Measurements from ENCODE around the gene AKT3. TPM values are rescaled to one million over a fixed set of nuclear protein-coding genes. Genes with fewer than 3 reads are reported as not detected.

Gene AKT3
- total and polyA plus RNA-seq, 2 experiments from 2014 or later = 4.5 to 18.5 TPM

- no peaks in the 10 kb centered on the region for H3K9me2 ChIP-seq (ENCODE audit: insufficient read depth)
- no peak overlapping the region for H3K4me2 ChIP-seq
- ATAC-seq (no peak), DNase-seq (ENCODE audit: low spot score) (peak; percentile 23)
- no peak overlapping the region for H3K4me3 Mint-ChIP-seq
- H3K4me1 ChIP-seq (ENCODE audit: insufficient read depth) = peaks cover 9% of the 10 kb centered on the region
- no peaks in the 10 kb centered on the region for H3F3A ChIP-seq (replicated peaks; ENCODE audit: low read depth)
- H3K79me2 ChIP-seq (replicated peaks; ENCODE audit: insufficient read depth) = no peaks in the 10 kb centered on the region; the same call in 1 of the 2 replicates
- H3K36me3 Mint-ChIP-seq (ENCODE audit: low read depth) = no peaks in the 10 kb centered on the region
- no peak overlapping the region for H2AFZ ChIP-seq
- H3K4me3 ChIP-seq = no peak overlapping the region
- H3K27me3 ChIP-seq (ENCODE audit: insufficient read depth) = no peaks in the 10 kb centered on the region
- peaks cover 17% of the 10 kb centered on the region; the same call in 2 of the 3 replicates for H3K4me1 Mint-ChIP-seq
- H4K20me1 ChIP-seq (replicated peaks; ENCODE audit: insufficient read depth) = no peaks in the 10 kb centered on the region
- no peaks in the 10 kb centered on the region for H3K9me3 Mint-ChIP-seq
- no peaks in the 10 kb centered on the region for H3K36me3 ChIP-seq (ENCODE audit: insufficient read depth)
- H3K27ac Mint-ChIP-seq = peak overlapping the region; percentile 16; the same call in 1 of the 2 replicates
- H3K27me3 Mint-ChIP-seq (ENCODE audit: insufficient read depth, low read depth, poor library complexity) = no peaks in the 10 kb centered on the region
- no peak overlapping the region for H3K27ac ChIP-seq (ENCODE audit: low read depth)
- TF ChIP-seq ZNF331 (CRISPR knock-in tag; IDR thresholded peaks at IDR 0.05; ENCODE audit: low read depth) = no peak
- TF ChIP-seq CREB1 (CRISPR knock-in tag; IDR thresholded peaks at IDR 0.05; ENCODE audit: low read depth) = no peak
- TF ChIP-seq ZNF462 (CRISPR knock-in tag; IDR thresholded peaks at IDR 0.05) = no peak
- no peak for TF ChIP-seq EZH2 (IDR thresholded peaks at IDR 0.05; ENCODE audit: low read depth, unreplicated experiment)
- no peak for TF ChIP-seq POLR2AphosphoS5 (IDR thresholded peaks at IDR 0.05; ENCODE audit: low read depth)
- TF ChIP-seq CTCF (conservative IDR thresholded peaks at IDR 0.05; ENCODE audit: low read depth in 2 of 2) = no peak
- TF ChIP-seq NANOG (IDR thresholded peaks at IDR 0.05; ENCODE audit: borderline replicate concordance) = no peak
- TF ChIP-seq ZNF114 (CRISPR knock-in tag; IDR thresholded peaks at IDR 0.05) = no peak
- TF ChIP-seq EZH2phosphoT487 (IDR thresholded peaks at IDR 0.05; ENCODE audit: unreplicated experiment) = no peak
- no peak for TF ChIP-seq ETS1 (IDR thresholded peaks at IDR 0.05)
- TF ChIP-seq JUNB (IDR thresholded peaks at IDR 0.05; ENCODE audit: unreplicated experiment) = no peak
- no peak for TF ChIP-seq REST (IDR thresholded peaks at IDR 0.05; ENCODE audit: unreplicated experiment)
- no peak for TF ChIP-seq STAT1 (IDR thresholded peaks at IDR 0.05; ENCODE audit: unreplicated experiment)
These were observed 57.6 kb downstream of the AKT3 start for GRCh38 chr1:243792401-243792800.

Measured in GM23338 (cell line).